ENCODE data around the gene FMN1. TPM values are rescaled to one million over a fixed set of nuclear protein-coding genes. Genes with fewer than 3 reads are reported as not detected.

FMN1 gene
- total and polyA plus RNA-seq, 2 of the 8 experiments (the other 6 are each of a cell fraction or from before 2014, with no cell fraction given), result 0.27 to 3.7 TPM

DNA sequence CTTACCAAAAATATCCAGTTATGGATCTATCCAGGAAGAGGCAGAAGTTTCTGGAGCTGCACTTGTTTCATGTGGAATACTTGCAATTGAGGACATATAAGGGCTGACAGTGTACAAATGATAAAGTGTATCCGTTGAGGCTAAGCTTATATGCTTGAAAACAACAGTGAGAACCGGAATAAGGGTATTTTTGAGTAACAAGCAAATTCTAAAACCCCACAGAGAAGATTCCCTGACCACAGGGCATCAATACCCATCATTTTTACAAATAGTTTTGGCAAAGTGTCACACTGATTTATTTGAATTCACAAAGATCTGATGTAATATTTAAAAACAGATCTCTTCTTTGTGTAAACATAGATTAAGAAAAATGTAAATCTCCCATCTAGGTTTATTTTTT, 208.4 kb downstream of the FMN1 start (continued):
- TF ChIP-seq, protein P1, sequence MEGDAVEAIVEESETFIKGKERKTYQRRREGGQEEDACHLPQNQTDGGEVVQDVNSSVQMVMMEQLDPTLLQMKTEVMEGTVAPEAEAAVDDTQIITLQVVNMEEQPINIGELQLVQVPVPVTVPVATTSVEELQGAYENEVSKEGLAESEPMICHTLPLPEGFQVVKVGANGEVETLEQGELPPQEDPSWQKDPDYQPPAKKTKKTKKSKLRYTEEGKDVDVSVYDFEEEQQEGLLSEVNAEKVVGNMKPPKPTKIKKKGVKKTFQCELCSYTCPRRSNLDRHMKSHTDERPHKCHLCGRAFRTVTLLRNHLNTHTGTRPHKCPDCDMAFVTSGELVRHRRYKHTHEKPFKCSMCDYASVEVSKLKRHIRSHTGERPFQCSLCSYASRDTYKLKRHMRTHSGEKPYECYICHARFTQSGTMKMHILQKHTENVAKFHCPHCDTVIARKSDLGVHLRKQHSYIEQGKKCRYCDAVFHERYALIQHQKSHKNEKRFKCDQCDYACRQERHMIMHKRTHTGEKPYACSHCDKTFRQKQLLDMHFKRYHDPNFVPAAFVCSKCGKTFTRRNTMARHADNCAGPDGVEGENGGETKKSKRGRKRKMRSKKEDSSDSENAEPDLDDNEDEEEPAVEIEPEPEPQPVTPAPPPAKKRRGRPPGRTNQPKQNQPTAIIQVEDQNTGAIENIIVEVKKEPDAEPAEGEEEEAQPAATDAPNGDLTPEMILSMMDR (IDR thresholded peaks at IDR 0.05; ENCODE audit: control extremely low read depth in 1 of 3, insufficient read depth in 1 of 3, low read depth in 1 of 3, low read length in 3 of 3), result no peak
- TF ChIP-seq TCF12 (IDR thresholded peaks at IDR 0.05; ENCODE audit: low read depth, low read length), result no peak
- no peak for TF ChIP-seq SP1 (IDR thresholded peaks at IDR 0.05; ENCODE audit: low read depth, low read length)
